ENCODE measurements around the gene ALDH1A2.
"Not testable (repeated sequence)": the region's sequence is repeated elsewhere in the genome, so short reads cannot be mapped to it uniquely, and the experiment has no call there.

Gene ALDH1A2

DNA sequence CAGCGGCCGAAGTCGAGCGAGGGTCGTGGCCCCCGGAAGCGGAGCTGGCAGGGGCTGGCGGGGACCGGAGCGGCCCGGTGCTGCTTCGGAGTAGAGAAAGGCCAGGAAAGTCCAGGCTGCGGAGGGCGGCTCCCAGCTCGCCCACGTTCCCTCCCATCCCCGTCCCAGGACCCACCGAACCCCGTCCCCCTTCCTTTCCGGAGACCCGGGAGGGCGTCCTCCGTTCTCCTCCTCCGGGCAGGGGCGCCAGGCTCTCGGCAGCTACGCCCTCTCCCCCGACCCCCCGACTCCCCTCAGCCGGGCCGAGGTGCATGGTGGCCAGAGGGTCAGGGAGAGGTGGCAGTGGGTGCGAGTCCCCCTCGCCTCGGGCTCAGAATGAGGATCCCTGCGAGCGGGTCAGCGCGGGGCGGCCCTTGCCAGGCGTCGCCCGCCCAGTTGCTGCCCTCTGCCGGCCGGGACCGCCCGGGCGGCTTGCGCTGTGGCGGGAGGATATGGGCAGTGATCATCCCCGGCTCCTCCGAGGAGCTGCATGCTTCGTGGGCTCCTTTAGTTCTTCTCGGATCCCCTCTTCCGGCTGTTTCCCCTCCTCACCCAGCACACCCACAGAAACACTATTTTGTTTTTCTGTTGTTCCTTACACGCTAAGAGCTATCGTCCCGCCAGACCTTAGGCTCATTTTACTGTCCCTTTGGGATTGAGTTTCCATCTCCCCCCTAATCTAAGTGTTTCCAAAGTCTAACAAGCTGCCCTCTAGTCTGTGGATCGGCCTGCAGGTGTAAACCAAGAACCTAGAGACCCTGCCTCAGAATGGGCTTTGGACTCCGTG lies 744 bp upstream of the ALDH1A2 start:
- peak; percentile 16 for DNase-seq

DNA sequence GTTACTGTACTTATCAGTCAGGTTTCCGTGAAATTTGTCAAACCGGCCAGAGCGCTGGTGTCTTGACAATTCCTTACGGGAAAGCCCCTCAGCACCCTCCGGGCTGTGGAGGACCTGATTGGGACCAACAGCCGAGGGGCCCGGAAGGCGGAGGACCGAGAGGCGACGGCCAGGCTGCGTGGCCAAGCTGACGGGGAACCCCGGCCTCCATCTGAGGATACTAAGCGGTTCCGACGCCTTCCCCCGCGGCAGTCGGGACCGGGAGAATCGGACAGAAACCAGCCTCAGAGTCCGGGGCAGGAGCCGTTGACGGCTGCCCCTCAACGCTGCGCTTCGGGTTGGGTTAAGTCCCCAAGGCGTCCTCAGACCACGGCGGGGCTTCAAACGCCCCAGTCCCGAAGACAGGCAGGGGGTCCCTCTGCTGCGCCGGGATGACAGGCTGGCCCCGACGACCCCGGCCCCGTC lies 499 bp downstream of the ALDH1A2 start:
- DNase-seq = no peak

DNA sequence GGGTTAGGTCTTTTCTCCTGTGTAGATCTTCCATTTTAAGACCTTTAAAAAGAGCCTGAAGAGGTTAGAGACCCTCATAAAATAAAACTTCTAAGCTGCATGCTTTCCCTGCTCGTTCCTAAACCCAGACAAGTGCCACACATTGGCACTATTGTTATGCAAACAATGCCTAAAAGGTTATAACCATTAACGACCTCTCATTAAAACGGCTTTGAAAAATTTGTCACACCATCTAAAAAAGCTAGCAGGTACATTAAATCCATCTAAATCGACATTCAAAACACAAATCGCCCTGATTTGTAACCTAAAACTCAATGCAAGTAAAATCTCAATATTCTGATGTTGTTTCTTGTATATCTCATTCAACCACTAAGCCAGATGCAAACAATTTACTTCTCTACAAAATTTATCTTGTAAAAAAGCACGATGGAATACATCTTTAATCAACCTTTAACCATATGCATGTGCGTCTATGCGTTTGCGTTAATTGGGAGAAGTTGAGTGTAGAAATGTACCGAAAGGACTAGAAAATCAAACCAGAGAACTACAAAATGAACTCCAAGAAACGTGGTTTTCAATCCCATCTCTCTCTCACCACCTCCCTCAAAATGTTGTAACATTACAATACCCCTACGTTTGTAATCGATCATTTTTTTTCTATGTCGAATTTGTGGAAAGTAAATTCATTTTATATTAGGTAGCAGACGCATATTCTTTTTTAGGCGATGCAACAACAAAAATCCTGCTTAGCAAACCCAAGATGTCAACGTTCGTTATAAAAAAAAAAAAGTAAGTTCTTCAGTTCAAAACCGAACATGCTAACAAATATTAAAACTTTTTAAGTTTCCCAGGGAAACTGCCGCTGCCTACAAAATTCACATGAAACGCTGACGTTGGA lies 1.2 kb downstream of the ALDH1A2 start:
- no peak for DNase-seq

DNA sequence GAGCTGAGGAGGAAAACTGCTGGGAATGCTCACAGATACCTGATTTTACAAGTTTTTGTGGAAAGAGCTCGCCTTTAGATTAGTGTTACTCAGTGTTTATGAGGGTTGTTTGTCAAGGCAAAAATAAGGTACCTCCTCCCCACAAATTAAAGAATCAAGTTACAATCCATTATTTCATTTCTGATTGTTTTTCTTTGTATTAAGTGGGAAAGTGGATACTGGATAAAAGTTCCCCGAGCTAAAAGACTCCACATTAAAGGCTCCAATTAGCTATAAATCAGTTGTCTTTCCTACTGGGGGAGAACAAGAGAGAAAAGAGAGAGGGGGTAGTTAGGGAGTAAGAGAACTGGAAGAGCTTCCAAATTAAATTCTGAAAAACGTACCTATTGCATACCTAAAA lies 1.9 kb downstream of the ALDH1A2 start:
- no peak for DNase-seq

DNA sequence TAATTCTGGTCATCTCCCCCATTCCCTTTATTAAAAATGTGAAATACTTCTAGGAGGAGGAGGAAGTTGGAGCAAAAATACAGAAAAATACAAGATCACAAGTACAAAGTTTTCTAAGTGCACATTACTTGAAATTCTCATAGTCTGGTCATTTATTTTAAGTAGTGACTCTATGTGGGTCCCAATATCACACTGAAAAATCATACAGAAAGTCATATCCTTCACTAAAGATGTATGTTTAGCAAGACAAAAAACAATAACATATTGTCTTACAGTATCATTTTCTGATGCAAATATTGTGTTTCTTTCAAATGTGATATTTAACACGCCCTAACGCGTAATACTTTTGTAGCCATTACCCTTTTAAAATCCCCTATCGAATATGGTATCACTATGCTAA lies 2.5 kb downstream of the ALDH1A2 start:
- no peak for DNase-seq

DNA sequence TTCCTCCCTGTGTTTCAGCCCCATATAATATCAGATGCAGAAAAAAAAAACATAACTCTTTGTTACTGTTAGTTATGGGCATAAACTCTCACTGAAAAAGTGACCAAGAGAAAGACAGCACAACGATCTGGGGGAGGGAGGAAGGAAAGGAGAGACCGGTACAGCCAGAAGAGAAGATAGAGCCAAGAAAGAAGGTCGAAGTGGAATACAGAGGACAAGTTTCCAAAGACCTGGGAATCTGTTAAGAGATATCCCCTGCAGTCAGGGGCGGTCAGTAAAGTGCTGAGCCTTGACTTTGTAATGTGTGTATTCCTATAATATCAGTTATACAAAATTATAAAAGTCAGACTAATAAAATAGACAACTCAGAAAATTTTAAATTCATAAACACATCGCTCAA lies 3.3 kb downstream of the ALDH1A2 start:
- no peak for DNase-seq

DNA sequence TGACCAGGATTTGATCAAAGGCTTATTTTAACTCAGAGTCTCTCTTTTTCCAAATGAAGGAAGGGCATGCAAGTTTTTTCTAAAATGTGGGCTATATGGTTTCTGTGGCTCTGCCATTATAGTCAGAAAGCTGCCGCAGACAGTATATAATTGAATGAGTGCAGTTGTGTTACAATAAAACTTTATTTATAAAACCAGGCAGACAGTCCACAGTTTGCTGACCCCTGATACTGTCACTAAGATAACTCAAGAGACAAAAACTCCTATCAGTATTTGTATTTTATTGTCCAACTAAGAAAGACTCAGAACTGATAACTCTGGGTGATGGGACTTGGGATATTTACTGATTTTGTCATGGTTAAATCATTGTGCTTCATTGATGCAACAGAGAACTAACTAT lies 4.9 kb downstream of the ALDH1A2 start:
- DNase-seq = no peak

DNA sequence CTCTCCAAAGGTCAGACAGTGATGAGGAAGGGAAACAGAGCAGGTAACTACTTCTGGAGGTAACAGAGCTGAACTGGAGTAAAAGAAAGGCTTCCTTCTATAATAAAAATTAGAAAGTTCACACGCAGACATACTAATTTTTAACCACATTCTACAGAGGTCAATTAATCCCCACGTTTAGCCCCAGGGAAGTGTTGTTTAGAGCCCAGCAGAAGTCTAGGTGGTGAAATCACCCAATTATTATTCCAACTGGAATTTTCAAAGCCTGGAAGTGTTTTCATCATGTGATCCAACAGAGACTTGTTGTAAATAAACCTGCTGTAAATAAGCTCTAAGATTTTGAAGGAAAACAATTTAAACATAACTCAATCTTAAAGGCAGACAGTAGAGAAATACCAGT lies 6.8 kb downstream of the ALDH1A2 start:
- no peak for DNase-seq

DNA sequence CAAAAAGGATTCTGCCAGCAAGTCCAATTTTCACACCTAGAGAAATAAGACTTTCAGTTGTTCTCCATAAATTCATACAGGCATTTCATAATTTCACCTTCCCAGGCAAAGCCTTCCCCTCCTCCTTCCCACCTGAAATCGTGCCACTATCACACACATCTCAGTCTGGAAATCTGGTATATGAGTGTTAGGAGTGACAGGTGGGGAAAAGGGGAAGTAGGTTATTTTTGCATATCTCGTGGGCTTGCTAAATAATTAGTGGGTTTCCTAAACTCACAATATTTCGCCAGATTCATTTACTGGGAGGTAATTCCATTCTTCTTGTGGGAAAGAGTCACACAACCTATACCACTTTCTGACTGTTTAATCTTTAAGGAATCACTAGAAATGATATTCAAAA lies 7.4 kb downstream of the ALDH1A2 start:
- DNase-seq = no peak

DNA sequence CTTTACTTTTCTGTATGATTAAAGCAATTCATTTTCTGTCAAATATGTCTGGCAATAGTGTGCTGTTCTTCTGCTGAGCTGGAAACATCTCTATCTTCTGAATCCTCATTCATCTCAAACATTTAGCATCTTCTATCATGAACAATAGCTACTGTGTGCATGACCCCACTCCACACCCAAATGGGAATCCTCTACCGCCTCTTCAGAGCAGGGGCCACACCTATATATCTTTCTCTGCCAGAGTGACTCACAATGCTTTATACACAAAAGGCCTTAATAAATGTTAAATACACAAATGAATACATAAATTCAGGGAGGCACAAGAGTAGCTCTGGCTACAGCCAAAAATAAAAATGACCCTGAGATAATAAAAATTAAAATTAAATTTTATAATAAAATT lies 8.0 kb downstream of the ALDH1A2 start:
- DNase-seq = no peak

DNA sequence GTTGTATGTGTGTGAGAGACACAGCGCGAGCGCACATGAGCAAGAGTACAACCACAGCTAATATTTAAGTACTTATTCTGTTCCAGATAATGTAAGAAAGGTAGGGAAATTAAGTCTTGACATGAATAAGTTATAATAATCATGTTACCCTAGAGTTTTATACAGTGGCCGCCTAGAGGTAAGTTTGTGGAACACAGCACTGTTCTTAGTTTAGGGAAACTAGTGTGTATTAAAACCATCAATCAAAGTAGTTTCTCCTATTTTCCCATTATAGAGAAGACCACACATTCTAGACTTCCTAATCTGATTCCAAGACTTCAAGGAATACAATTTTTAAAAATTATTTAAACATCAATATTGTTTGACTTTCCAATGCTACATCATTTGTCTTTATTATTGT lies 9.5 kb downstream of the ALDH1A2 start:
- no peak for DNase-seq

DNA sequence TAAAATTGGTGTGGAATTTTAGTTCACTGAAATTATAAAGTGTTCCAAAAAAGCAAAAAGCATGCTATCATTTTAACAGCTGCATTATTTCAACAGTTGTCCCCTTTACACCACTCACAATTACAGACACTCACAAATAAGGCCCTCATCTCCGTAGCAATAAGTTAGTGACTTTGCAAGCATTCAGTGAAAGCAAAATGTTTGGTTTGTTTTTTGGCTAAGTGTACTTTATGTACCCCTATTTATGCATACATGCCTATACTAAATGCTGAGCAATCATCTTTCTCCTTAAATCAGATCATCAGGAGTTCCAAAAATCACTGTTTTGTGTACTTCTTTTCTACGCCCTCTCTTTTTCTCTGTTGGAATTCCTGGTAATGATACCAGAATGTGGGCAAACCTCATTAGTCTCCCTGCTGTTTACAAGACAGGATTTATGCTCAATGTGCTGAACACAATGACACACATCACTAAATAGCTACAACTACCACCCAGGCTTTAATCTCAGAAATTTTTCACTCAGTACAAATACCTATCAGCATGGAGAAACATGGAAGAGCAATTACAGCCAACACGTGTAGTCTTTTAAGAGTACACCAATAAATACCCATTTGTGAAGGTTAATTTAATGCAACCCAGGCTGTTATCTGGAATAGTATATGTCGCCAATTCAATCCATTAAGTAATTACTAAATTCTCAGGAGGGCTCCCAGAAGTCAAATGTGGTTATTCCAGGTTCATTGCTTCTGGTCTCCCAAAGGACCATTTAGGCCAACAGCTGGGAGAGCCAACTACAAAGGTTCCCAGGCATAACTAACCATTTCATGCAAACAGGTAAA lies 12.0 kb downstream of the ALDH1A2 start:
- no peak for DNase-seq

DNA sequence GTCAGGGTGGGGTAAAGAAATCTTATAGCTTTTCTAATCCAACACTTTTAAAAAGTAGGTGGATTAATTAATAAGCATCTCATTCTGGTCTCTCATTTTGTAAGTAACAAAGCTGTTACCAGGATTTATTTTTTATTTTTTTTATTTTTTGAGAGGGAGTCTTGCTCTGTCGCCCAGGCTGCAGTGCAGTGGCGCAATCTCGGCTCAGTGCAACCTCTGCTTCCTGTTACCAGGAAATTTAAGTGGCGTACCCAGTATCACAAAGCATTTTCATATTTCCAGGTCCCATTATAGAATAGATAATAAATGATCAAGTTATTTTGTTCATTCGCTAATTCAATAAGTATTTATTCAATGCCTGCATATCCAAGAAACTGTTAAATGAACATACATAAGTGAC lies 13.2 kb downstream of the ALDH1A2 start:
- no peak for DNase-seq

DNA sequence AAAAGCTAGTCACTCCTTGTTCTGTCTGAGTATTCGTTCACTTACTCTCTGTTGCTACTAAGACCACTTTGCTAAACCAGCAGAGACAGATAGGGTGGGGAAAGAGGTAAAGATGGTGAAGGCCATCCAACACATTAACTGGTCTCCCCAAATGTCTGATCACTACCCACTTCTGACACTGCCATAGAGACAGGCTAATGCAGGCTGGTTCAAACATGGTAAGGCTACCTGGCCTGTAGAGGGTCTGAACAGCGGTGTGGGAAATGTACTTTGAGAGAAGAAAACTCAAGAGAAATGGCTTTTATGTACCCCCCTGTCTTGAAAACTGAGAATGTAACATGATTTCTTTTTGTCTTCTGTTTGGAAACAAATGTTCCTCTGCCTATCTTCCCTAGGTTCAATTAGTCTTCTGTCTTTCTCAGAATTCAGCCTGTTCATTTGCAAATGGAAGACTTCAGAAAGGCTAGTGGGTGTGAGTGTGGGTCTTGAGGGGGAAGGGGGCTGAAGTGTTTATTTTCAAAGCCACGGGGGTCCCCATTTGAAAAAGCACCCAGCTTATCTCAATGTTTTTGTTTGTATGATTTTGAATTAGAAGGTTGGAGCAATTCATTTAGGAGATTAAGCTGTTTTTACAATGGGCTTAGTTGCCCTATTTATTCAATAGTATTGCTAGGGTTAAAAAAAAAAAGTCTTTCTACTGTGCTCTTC lies 15.8 kb downstream of the ALDH1A2 start:
- DNase-seq = no peak

DNA sequence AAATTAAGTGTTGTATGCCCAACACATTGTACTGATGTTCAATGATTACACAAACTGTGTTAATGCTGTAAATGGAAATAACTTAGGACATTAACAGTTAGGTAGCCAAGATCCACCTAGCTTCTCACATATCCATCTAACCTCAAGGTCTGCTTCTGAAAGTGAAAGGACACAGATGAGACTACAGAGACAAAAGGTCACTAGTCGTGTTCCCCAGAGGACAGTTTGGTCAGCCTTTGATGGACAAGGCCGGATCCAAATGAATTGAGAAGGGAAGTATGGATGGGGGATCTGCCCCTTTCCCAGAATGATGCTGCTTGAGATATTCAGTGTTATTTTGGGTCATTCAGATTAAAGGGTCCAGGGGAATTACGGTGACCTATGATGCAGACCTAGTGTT lies 17.2 kb downstream of the ALDH1A2 start:
- no peak for DNase-seq

DNA sequence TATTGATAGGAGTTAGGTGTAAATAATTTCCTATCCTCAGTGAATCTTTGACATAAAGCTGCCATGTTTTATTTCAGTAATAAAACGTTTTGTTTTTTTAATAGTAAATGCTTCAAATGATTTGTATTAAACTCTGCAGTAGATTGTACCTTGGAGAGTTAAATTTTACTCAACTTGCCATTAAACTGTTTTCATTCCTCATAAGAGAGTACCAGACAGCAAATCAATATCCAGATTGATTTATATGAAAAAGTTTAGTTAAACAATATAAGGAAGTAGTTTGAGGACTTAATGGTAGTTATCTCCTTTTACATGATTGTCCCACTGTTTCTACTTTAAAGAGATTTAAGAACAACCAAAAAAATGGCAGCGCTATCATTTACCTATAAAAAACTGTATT lies 18.4 kb downstream of the ALDH1A2 start:
- DNase-seq = no peak

DNA sequence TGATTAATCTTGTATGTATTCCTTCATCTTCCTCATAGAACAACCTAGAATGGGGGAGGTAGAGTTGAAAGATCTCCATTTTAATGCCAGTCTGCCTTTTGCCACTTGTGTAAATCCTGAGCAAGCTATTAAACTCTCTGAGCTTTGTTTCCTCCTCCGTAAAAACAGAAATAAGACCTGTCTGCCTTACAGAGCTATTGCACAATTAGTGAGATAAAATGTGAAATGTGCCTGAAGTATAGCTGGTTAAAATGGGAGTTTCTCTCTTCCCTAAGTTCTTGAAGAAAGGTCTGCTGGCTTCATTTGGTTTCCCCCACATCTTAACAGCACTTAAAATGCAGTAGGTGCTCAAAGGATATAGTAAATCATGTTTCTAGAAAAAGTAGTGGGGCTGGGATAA lies 19.0 kb downstream of the ALDH1A2 start:
- DNase-seq = no peak

DNA sequence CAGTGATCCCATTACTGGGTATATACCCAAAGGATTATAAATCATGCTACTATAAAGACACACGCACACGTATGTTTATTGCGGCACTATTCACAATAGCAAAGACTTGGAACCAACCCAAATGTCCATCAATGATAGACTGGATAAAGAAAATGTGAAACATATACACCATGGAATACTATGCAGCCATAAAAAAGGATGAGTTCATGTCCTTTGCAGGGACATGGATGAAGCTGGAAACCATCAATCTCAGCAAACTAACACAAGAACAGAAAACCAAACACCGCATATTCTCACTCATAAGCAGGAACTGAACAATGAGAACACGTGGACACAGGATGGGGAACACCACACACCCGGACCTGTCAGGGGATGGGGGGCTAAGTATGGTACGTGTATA lies 20.1 kb downstream of the ALDH1A2 start:
- DNase-seq = not testable (repeated sequence)

DNA sequence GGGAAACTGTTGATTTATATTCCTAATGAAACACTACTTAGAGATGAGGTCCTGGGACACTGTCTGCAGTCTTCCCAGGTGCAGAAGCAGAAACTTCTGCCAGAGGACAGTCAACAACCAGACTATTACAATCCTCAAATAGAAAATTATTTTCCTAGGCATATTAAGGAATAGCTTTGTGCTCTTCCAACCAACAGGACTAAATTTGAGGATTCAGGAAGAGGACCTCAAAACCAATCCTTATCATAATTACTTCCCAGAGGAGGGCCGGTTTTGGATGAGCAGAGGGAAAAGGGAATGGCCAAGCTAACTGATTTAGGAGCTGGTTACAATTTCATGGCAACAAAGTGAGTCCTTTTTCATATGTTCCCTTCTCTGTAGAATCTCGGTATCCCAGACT lies 21.0 kb downstream of the ALDH1A2 start:
- no peak for DNase-seq

DNA sequence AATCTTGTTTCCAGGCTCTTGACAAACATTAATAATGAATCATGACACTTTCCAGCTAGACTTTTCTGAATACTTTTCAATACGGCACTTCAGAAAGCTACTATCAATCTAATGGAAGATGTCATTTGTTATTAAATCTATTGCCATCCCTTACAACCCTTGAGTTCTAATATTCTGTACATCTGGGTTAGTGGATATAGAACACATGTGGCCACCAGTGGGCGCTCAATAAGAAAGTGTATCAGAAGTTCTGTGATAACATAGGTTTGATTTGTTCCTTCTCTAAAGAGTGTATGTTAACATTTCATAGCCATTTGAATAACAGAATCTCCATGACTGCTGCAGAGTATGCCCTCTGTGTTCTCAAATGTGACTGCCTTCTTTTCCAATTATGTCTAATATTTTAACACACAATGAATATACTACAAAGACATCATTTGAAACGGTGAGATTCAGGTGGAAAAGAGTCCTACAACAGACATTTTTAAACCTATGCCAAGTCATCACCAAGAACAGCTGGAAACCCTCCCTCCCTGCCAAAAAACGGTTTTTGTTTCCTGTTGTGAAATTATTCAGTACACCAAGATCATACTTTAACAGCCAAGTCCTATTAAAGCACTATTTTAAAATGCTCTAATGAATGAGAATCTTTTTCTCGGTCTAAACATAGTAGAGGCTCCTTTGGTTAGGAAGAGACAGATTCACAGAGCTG lies 22.2 kb downstream of the ALDH1A2 start:
- peak; percentile 8 for DNase-seq

DNA sequence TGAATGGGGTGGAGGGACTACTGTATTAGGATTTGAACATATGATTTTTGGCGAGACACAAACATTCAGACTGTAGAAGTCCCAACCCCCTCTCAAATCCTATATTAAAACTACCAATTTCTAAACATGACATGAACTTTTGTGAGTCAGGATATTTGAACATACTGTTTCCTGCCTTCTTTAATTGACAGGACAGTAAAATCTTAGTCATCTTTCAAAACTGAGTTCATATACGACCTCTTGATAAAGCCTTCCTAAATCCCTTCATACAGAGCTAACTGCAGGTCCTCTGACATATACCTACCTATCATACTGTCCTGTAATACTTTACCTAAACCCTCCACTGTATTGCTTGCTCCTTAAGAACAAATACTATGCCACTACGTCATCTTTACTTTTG lies 23.5 kb downstream of the ALDH1A2 start:
- no peak for DNase-seq

DNA sequence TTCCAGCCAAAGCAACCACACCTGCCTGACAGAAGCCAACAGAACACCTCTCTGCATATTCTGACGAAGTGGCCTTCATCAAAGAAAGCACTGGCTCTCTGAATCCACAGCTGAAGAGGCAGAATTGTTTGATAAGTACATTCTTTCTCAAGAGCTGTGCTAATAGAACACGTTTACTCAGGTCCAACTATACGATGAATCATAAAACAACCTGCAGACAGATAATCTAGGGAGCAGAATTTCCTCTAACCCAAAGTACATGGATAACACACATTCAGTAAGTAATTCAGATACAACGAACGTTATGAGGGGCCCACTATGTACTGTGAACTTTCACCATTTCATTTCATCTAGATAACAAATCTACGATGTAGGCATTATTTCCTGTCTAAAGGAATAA lies 25.4 kb downstream of the ALDH1A2 start:
- no peak for DNase-seq
